HG02759 (cell line): ENCODE results near the gene TEX26.
"Not testable (repeated sequence)": the region's sequence is repeated elsewhere in the genome, so short reads cannot be mapped to it uniquely, and the experiment has no call there.

Experiments used
- ATAC-seq: cut with Tn5 transposase; IDR thresholded peaks from one replicate; pipeline ENCODE4 v1.9.1; 2021; ENCODE audit warnings: mild to moderate bottlenecking, moderate library complexity; ENCODE audit not compliant: unreplicated experiment

The TEX26 gene

DNA sequence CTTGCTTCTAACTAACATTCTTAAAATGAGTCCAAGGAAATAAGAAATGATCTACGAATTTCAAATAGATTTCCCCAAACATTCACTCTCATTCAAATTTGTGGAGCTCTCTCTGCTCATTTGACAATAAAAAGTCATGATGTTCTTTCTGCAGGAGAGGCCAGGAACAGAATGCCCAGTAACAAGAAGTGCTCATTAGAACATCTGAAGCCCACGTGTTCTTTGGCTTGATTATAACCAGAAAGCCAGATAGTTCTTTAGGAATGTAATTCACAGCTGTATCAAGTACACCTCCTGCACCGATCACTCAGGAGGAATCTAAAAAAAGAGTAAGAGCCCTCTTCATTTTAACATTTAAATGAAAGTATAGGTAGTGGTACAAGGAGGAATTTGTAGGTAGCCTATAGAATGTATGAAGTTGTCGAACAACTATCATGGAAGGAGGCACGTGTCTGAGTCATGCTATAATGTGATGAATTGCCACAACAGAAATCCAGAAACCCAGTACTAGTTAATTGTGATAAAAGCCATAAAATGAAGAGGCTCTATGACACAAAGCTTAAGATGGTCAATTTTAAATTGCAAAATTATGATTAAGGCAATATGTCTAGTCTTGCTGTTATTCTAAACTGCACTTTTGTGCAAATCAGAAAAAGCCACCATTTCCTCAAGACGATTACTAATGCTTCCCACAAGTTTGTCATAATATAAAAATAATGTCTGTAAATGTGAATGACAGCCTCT is 13.6 kb upstream of the TEX26 start:
- no peak for ATAC-seq

- ATAC-seq = no peak
These were observed 12.1 kb upstream of the TEX26 start for GRCh38 chr13:30920162-30920909.

DNA sequence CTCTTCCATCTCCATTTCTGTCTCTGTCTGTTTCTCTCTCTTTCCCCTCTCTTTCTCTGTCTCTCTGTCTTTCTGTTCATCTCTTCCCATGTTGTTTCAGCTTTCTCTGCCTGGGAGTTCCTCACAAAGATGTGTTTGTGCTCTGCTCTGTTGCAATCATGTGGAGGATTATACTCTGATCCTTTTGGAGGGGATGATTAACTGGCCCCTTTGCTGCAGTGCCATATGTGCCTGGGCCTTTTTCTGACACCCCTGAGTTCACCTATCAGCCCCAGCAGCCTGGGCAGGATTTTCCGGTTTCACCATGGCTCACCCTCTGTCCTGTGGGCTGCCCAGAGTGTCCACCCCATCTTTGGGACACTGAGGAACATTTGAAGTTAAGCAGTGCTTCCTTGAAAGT is 9.0 kb upstream of the TEX26 start:
- no peak for ATAC-seq

DNA sequence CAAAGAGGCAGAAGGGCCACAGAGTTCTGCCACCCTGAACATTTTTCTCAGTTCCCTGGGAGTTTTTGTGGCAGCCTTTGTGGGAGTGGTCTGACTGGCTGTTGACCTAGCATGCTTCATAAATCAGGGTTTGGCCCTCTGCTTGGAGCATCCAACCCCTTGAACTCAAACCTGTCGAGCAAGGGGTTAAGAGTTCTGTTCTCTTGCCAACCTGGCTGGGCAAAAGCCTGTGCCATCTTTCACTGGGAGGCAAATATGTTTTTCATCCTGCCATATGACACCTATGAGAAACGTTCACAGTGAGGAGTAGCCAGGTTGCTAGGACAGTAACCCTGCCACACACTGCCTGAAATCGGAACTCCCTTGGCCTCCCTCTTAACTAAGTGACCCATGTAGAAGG is 7.7 kb upstream of the TEX26 start:
- no peak for ATAC-seq

GRCh38 chr13:30925429-30925828 is 7.0 kb upstream of the TEX26 start:
- ATAC-seq = no peak

- no peak for ATAC-seq
These were observed 5.7 kb upstream of the TEX26 start for GRCh38 chr13:30926781-30927180.

DNA sequence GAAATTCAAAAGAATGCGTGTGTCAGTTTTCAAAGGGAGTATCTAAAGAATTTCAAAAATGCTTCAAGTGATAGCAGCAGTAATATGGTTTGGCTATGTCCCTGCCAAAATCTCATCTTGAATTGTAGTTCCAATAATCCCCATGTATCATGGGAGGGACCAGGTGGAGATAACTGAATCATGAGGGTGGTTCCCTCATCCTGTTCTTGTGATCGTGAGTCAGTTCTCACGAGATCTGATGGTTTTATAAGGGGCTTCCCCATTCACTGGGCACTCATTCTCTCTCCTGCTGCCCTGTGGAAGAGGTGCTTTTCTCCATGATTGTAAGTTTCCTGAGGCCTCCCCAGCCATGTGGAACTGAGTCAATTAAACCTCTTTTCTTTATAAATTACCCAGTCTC is 5.3 kb upstream of the TEX26 start:
- ATAC-seq = not testable (repeated sequence)

DNA sequence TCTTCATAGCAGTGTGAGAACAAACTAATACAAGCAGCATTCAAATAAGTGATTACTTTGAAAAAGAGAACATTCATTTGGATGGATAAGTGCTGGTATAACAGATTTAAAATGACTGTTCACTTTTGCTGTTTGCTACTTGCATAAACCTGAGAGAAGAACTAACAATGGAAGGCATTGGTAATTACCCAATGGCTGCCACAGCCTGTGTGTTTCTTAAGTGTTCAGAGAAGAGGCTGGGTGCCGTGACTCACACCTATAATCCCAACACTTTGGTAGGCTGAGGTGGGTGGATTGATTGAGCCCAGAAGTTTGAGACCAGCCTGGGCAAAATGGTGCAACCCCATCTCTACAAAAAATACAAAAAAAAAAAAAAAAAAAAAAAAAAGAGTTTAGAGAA is 4.9 kb upstream of the TEX26 start:
- ATAC-seq = no peak

DNA sequence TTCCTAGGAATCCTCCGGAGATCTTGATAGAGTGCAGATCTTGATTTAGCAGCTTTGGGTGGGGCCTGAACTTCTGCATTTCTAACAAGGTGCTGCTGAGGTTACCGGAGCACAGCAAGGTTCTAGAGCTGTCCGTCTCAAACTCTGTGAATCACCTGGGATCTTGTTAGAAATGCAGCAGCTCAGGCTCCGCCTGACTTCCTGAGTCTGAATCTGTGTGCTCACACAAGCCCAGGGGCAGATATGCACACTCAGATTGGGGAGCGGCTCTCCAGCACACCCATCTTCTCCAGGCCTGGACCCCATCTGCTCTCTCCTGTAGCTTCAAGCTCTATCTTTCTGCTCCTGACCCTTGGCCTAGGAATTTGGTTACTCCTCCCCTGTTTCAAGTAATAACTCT is 3.5 kb upstream of the TEX26 start:
- ATAC-seq = no peak

- no peak for ATAC-seq
These were observed 856 bp downstream of the TEX26 start for GRCh38 chr13:30933354-30933670.

DNA sequence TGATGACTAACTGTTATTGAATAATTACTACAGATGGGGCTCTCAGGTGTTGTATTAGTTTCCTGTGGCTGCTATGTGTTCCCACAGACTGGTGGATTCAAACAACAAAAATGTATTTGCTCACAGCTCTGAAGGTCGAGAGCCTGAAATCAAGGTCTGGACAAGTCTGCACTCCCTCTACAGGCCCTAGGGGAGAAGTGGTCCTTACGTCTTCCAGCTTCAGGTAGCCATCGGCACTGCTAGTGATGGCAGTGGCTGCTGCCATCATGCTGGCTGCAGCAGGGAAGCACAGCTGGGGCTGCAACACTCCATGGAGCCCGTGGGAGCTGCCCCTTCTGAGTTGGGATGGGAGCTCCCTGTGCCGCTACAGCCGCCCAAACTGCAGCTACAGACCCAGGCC is 1.9 kb downstream of the TEX26 start:
- ATAC-seq = no peak

- no peak for ATAC-seq
These were observed 2.3 kb downstream of the TEX26 start for GRCh38 chr13:30934803-30935202.

DNA sequence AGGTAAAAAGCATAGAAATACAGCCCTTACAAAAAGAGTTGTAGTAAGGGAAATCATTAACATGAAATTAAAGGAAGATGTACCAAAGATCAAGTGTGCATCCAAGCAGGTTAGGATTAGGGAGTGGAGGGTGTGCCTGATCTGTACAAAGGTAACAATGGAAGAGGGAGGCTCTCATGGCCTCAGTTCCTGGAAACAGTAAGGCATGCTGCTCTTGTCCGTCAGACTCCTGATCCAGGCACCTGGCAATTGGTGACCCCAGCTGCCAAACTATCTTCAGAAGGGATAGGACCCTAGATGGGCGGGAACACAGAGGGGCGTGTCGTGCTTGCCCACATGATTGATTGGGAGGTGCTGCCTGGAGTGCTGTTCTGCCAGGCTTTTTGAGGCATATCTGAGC is 4.5 kb downstream of the TEX26 start:
- ATAC-seq = no peak

DNA sequence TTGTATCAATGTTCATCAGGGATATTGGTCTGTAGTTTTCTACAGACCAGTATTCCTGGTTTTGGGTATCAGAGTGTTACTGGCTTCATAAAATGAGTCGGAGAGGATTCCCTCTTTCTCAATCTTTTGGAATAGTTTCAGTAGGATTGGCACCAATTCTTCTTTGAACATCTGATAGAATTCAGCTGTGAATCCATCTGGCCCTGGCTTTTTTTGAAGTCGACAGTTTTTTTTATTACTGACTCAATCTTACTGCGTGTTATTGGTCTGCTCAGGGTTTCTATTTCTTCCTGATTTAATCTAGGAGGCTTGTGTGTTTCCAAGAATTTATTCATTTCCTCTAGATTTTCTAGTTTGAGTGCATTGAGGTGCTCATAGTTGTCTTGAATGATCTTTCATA is 11.4 kb downstream of the TEX26 start:
- no peak for ATAC-seq

DNA sequence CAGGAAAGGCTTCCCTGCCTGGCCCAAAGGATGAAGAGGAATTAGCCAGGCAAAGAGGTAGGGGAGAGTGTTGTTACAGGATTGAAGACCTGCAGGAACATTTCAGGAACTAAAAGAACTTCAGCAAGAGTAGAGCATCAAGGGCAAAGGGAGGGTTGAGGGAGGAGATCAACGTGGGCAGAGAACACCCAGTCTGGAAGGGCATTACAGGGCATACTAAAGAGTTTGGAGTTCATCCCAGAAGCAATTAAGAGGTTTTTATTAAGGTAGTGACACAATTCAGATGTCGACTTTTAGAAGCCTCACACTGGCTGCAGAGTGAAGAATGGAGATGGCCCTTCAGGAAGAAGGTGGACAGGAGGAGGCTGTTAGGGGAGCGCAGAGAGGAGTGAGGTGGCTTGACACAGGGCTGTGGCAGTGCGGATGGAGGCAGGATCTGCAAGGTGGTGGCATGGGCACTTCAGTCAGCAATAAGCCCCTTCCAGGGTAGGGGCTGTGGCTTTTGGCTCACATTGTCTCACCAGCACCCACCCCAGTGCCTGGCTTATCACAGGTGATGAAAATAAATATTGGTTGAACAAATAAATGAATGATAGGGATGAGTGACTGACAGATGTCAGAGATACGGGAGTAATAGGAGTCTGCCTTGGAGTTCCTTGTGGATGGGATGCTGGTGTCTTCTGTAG is 24.9 kb downstream of the TEX26 start:
- ATAC-seq = no peak

- ATAC-seq = no peak
These were observed 27.2 kb downstream of the TEX26 start for GRCh38 chr13:30959678-30960077.

- no peak for ATAC-seq
These were observed 31.3 kb downstream of the TEX26 start for GRCh38 chr13:30963791-30964190.

DNA sequence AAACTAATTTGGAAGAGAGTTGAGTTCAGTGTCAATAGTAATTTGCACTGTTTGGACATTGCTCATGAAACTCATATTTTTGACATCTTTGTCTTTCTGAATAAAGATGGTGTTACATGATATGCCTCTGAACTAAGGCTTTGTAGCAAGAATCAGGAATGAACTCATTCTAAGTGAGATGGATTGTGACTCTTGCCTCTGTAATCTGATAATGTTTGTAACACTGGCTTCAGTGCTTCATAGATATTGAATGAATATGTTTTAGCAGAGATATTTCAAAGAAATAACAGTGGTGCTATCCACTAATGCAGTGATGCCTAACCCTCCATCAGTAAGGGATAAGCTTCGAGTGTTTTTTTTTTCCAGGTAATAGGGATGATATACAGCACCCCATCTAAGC is 32.9 kb downstream of the TEX26 start:
- ATAC-seq = no peak

DNA sequence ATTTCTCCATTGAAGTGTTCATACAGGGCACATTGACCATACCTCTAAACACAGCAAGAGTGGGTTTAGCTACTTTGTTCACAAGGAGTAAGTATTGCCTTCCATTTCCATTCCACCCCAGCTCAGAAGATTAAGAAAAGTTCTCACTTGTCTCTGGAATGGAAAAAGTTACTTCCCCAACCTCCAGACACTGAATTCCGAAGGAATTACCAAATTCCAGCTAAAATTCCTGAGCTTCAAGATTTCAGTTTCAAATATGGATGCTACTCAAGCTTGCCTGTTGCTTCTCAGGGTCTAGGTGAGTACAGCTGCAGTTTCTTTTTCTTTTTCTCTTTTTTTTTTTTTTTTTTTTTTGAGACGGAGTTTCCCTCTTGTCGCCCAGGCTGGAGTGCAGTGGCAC is 33.6 kb downstream of the TEX26 start:
- no peak for ATAC-seq

GRCh38 chr13:30968846-30969245 is 36.4 kb downstream of the TEX26 start:
- ATAC-seq = no peak

GRCh38 chr13:30971575-30971974 is 39.1 kb downstream of the TEX26 start:
- ATAC-seq = no peak

GRCh38 chr13:30972888-30973377 is 40.5 kb downstream of the TEX26 start:
- no peak for ATAC-seq
